NT2/D1 (cell line): Measurements from ENCODE around the gene FKRP.

Source experiments
- SUZ12 ChIP-seq: IDR thresholded peaks from 2 replicates; pipeline ENCODE4 v1.6.1; 2011; ENCODE audit not compliant: insufficient read length, insufficient read depth; ENCODE audit errors: extremely low read depth
- YY1 ChIP-seq: IDR thresholded peaks from 2 replicates; pipeline ENCODE4 v1.6.1; 2011; ENCODE audit not compliant: insufficient read length, insufficient read depth
- ZNF274 ChIP-seq: IDR thresholded peaks from 2 replicates; pipeline ENCODE4 v1.6.1; 2011; ENCODE audit warnings: mild to moderate bottlenecking, low read depth, low read length

GRCh38 chr19:46733690-46734292 lies 12.1 kb upstream of the FKRP start:
- TF ChIP-seq ZNF274 (no peak), YY1 (no peak), SUZ12 (no peak)
